ENCODE measurements around the gene PWWP3B. TPM values are rescaled to one million over a fixed set of nuclear protein-coding genes. Genes with fewer than 3 reads are reported as not detected.

Gene PWWP3B
- polyA plus RNA-seq, 1 of the 3 experiments (the other 2 are of a cell fraction), result not detected

DNA sequence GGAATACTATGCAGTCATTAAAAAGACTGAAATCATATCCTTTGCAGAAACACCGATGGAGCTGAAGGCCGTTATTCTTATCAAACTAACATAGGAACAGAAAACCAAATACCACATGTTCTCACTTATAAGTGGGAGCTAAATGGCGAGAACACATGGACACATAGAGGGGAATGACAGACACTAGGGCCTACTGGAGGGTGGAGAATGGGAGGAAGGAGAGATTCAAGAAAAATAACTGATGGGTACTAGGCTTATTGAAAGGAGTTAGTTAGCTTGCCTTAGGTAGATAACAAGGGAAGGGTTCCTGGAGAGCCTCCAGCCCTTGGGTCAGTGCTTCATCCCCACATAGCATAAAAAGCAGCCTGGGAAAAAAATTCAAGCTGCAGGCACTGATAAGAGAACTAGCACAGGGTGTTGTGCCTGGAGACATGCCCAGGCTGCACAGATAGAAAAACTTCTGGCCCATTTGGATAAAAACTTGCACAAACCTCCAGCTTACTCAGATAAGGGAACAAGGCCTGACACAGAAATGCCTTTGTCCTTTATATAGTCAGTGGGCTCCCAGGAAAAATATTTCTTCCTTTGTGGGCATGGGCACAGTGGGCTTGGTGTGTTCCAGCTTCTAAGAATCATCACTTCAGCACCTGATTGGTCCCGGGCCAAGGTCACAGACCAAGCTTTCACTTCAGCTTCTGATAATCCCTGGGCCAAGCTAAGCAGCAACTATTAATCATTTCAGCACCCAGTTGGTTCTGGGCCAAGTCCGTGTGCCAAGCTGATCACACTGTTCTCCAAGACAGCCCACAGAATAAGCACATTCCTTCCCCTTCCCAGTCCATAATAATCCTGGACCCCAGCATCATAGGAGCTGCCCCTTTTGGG lies 23.1 kb upstream of the PWWP3B start:
- no peaks in the 10 kb centered on the region for H3K27me3 ChIP-seq (ENCODE audit: insufficient read depth)
- H3F3A ChIP-seq (replicated peaks; ENCODE audit: insufficient read depth), result no peaks in the 10 kb centered on the region
- H3K4me2 ChIP-seq, result no peak overlapping the region
- H3K36me3 ChIP-seq (replicated peaks in 1 of 2; ENCODE audit: control insufficient read depth in 1 of 2, insufficient read depth in 2 of 2, low read length in 1 of 2), result no peaks in the 10 kb centered on the region
- H3K9ac ChIP-seq, result no peak overlapping the region
- H2AFZ ChIP-seq (ENCODE audit: low read depth), result no peak overlapping the region
- ChIA-PET POLR2A (no interaction called here), CTCF (interaction anchor here (1.1 to 1.2 kb wide), 2 partner anchors 9 to 56 kb away, joined by 3 to 4 read pairs; no protein-coding TSS in a partner anchor)
- TF ChIP-seq, protein P1, sequence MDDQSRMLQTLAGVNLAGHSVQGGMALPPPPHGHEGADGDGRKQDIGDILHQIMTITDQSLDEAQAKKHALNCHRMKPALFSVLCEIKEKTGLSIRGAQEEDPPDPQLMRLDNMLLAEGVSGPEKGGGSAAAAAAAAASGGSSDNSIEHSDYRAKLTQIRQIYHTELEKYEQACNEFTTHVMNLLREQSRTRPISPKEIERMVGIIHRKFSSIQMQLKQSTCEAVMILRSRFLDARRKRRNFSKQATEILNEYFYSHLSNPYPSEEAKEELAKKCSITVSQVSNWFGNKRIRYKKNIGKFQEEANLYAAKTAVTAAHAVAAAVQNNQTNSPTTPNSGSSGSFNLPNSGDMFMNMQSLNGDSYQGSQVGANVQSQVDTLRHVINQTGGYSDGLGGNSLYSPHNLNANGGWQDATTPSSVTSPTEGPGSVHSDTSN (IDR thresholded peaks at IDR 0.05), result no peak
- TF ChIP-seq RXRA (IDR thresholded peaks at IDR 0.05; ENCODE audit: borderline replicate concordance, low read depth), result no peak
- TF ChIP-seq RFX5 (IDR thresholded peaks at IDR 0.05; ENCODE audit: low read length), result no peak
- TF ChIP-seq ZBTB33 (IDR thresholded peaks at IDR 0.05; ENCODE audit: borderline replicate concordance, low read depth), result no peak
- TF ChIP-seq GABPA (IDR thresholded peaks at IDR 0.05; ENCODE audit: low read depth), result no peak
- no peak for TF ChIP-seq CTCF (IDR thresholded peaks at IDR 0.05)
- TF ChIP-seq TEAD4 (IDR thresholded peaks at IDR 0.05; ENCODE audit: borderline replicate concordance, insufficient read depth), result no peak
- no peak for TF ChIP-seq TCF12 (IDR thresholded peaks at IDR 0.05)
- TF ChIP-seq YY1 (IDR thresholded peaks at IDR 0.05; ENCODE audit: low read depth), result no peak
- TF ChIP-seq SIN3A (IDR thresholded peaks at IDR 0.05; ENCODE audit: borderline replicate concordance, low read depth, low read length), result no peak
- no peak for TF ChIP-seq CHD2 (IDR thresholded peaks at IDR 0.05; ENCODE audit: low read length, partially characterized antibody)
- TF ChIP-seq MAX (IDR thresholded peaks at IDR 0.05; ENCODE audit: low read depth), result no peak
- H3K9me2 ChIP-seq, result no peaks in the 10 kb centered on the region
- H4K20me1 ChIP-seq (ENCODE audit: insufficient read depth), result no peaks in the 10 kb centered on the region
- 10% methylated on average over 5 of the region's 5 CpGs for WGBS (ENCODE audit: low lambda C conversion rate)
- no peaks in the 10 kb centered on the region for H3K9me3 ChIP-seq
- no peaks in the 10 kb centered on the region for H3K4me1 ChIP-seq (ENCODE audit: control insufficient read depth in 1 of 2, insufficient read depth in 2 of 2, low read depth in 1 of 2, low read length in 1 of 2)
- no peak overlapping the region for H3K4me3 ChIP-seq (ENCODE audit: low read depth in 2 of 2, low read length in 1 of 2)
- no peak overlapping the region for H3K27ac ChIP-seq (ENCODE audit: low read depth in 2 of 2, low read length in 1 of 2)
- no peak for DNase-seq
- H3K79me2 ChIP-seq (ENCODE audit: insufficient read depth), result no peaks in the 10 kb centered on the region

Measured in SK-N-SH (cell line).